ENCODE data around the gene SLC2A11.

DNA sequence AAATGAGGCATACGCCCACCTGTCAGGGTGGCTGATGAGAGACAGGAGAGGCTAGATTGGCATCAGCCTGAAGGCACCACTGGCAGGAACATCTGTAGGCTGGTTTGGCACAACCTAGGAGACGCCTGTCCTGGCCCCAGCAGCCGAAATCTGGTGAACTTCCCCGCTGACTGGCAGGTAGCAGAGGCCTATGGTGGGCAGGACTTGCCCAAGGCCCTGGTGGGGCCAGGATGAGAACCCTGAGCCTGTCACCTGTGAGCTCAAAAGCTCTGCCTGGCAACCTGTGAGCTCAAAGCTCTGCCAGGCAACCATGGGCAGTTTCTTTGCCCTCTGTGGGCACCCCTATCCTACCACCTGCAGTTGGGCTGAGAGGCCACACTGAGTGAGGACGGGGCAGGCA is 21.4 kb upstream of the SLC2A11 start:
- TF ChIP-seq CTCF (IDR thresholded peaks at IDR 0.05; ENCODE audit: insufficient read depth, low read length), result no peak
- TF ChIP-seq GABPA (IDR thresholded peaks at IDR 0.05; ENCODE audit: low read depth), result no peak
- no peak; the same call in 1 of the 2 replicates for TF ChIP-seq POLR2AphosphoS5 (IDR thresholded peaks at IDR 0.05; ENCODE audit: low read depth)
